MM.1S (cell line): ENCODE data around the gene CA12.

Experiments
- EZH2 ChIP-seq: fragments of 300-600 bp; sonication (generic); optimal IDR thresholded peaks from 2 replicates; pipeline ENCODE3; 2017; ENCODE audit warnings: low read depth, mild to moderate bottlenecking, antibody characterized with exemption, low read length, mixed read lengths
- EZH2phosphoT487 ChIP-seq: fragments of 300-600 bp; sonication (generic); IDR thresholded peaks from 2 replicates; pipeline ENCODE4 v1.6.1; 2018; ENCODE audit warnings: antibody characterized with exemption, low read length
- TF ChIP-seq, protein P1 (sequence below): fragments of 300-600 bp; sonication (generic); IDR thresholded peaks from 2 replicates; pipeline ENCODE4 v1.5.1; 2016; ENCODE audit warnings: antibody characterized with exemption, low read length, mixed read lengths

DNA sequence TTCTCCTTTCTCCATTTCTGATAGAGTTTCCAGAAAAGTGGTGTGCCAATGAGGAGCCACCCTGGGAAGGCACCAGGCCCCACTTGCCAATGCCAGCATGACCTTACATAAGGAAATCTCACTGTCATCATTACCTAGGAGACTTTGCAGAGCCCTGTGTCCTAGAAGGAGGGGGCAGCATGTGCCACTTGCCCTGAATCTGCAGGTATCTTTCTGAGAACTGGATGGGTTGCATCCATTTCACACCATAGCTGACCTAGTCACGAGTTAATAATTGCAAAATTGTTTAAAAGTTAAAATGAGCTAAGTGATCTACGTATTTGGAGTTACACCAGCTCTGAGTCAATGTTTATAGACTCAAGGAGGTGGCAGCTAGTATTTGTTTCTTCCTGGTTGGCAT is 14.3 kb downstream of the CA12 start:
- TF ChIP-seq, protein P1, sequence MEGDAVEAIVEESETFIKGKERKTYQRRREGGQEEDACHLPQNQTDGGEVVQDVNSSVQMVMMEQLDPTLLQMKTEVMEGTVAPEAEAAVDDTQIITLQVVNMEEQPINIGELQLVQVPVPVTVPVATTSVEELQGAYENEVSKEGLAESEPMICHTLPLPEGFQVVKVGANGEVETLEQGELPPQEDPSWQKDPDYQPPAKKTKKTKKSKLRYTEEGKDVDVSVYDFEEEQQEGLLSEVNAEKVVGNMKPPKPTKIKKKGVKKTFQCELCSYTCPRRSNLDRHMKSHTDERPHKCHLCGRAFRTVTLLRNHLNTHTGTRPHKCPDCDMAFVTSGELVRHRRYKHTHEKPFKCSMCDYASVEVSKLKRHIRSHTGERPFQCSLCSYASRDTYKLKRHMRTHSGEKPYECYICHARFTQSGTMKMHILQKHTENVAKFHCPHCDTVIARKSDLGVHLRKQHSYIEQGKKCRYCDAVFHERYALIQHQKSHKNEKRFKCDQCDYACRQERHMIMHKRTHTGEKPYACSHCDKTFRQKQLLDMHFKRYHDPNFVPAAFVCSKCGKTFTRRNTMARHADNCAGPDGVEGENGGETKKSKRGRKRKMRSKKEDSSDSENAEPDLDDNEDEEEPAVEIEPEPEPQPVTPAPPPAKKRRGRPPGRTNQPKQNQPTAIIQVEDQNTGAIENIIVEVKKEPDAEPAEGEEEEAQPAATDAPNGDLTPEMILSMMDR, result no peak
- TF ChIP-seq EZH2phosphoT487 (no peak), EZH2 (no peak)
